Endothelial cell of umbilical vein (primary cell): Measurements from ENCODE around the gene TOP3B. TPM values are rescaled to one million over a fixed set of nuclear protein-coding genes. Genes with fewer than 3 reads are reported as not detected.

Experiments used
- BruUV-seq: library from RNA; stranded (reverse); fragments of 400-500 nt; replicated peaks from 2 replicates; lab custom pipeline; 2021; lab: Mats Ljungman, UMichigan
- CTCF ChIA-PET: fragments of 300-600, 350-600 bp; sonication (Branson Sonifier 250); formaldehyde crosslinking; loops from one replicate; lab custom pipeline; 2021; ENCODE audit warnings: antibody characterized with exemption, inconsistent platforms; lab: Charles Lee
- POLR2A ChIA-PET: fragments of 300-600, 350-600 bp; sonication (Branson Sonifier 250); formaldehyde crosslinking; loops from one replicate; lab custom pipeline; 2021; ENCODE audit warnings: antibody characterized with exemption, inconsistent platforms; lab: Charles Lee
- DNase-seq: peaks from one replicate; pipeline ENCODE4 v3.0.0-alpha.2; 2011; ENCODE audit warnings: low read depth, low spot score
- FAIRE-seq: peaks from 2 replicates; lab custom pipeline; 2011; peaks lifted over from hg19 to GRCh38; lab: Jason Lieb, UNC
- H2AFZ ChIP-seq: 2 replicates; pipeline ENCODE4 v1.6.0; 2012; ENCODE audit warnings: low read depth, low read length, control low read depth, inconsistent platforms
- H3K27ac ChIP-seq: 2 replicates; pipeline ENCODE4 v1.5.1; 2011; ENCODE audit warnings: low read depth, mild to moderate bottlenecking, control low read depth, low read length, moderate library complexity; ENCODE audit not compliant: insufficient read depth
- H3K27me3 ChIP-seq, 2 experiments: 2 replicates each; pipeline versions ENCODE4 v1.6.0 to v1.6.1; 2011; ENCODE audit warnings: low read length in 2 of 2, mixed read lengths in 1 of 2; ENCODE audit not compliant: control insufficient read depth in 2 of 2, insufficient read depth in 2 of 2
- H3K36me3 ChIP-seq, 2 experiments: 2 replicates in 1 of 2; 3 replicates in 1 of 2; pipeline ENCODE4 v1.5.1; 2011; ENCODE audit warnings: low read length in 2 of 2, mild to moderate bottlenecking in 1 of 2, moderate library complexity in 1 of 2; ENCODE audit not compliant: control insufficient read depth in 2 of 2, insufficient read depth in 2 of 2; ENCODE audit errors: extremely low read depth in 1 of 2
- H3K4me1 ChIP-seq: 3 replicates; pipeline ENCODE4 v1.5.1; 2011; ENCODE audit warnings: mild to moderate bottlenecking, low read length; ENCODE audit not compliant: control insufficient read depth, insufficient read depth; ENCODE audit errors: extremely low read depth
- H3K4me2 ChIP-seq: 2 replicates; pipeline ENCODE4 v1.6.1; 2011; ENCODE audit warnings: low read length, control low read depth, mixed read lengths; ENCODE audit not compliant: insufficient read depth
- H3K4me3 ChIP-seq, 3 experiments: fragments of 200-600 bp in 1 of 3; sonication (generic), shearing (Covaris generic) in 1 of 3; replicated peaks in 1 of 3; 2 replicates each; pipeline ENCODE4 v1.5.1; 2011 to 2016; ENCODE audit warnings: control low read depth in 3 of 3, low read length in 3 of 3, mild to moderate bottlenecking in 2 of 3, inconsistent platforms in 1 of 3, low read depth in 1 of 3, moderate library complexity in 1 of 3; ENCODE audit not compliant: insufficient read depth in 1 of 3
- H3K79me2 ChIP-seq: 2 replicates; pipeline ENCODE4 v1.6.0; 2012; ENCODE audit warnings: low read length, inconsistent platforms; ENCODE audit not compliant: control insufficient read depth, insufficient read depth
- H3K9ac ChIP-seq: replicated peaks from 2 replicates; pipeline ENCODE3; 2011; ENCODE audit warnings: low read length, control low read depth; ENCODE audit not compliant: insufficient read depth; ENCODE audit errors: extremely low read depth
- H3K9me1 ChIP-seq: replicated peaks from 3 replicates; pipeline ENCODE4 v1.6.0; 2011; ENCODE audit warnings: mild to moderate bottlenecking, low read length; ENCODE audit not compliant: control insufficient read depth, insufficient read depth; ENCODE audit errors: extremely low read depth
- H3K9me3 ChIP-seq: replicated peaks from 2 replicates; pipeline ENCODE4 v1.5.1; 2012; ENCODE audit warnings: low read length, inconsistent platforms; ENCODE audit not compliant: control insufficient read depth, insufficient read depth
- H4K20me1 ChIP-seq: replicated peaks from 2 replicates; pipeline ENCODE3; 2011; ENCODE audit warnings: mild to moderate bottlenecking, low read length; ENCODE audit not compliant: control insufficient read depth, insufficient read depth; ENCODE audit errors: extremely low read depth
- GATA2 ChIP-seq: IDR thresholded peaks from 2 replicates; pipeline ENCODE4 v1.7.0; 2011; ENCODE audit warnings: low read depth, mild to moderate bottlenecking, moderate library complexity, mixed read lengths, low read length; ENCODE audit not compliant: insufficient read length, insufficient read depth
- MAX ChIP-seq: IDR thresholded peaks from 2 replicates; pipeline ENCODE4 v1.6.1; 2011; ENCODE audit not compliant: insufficient read depth, insufficient read length
- POLR2A ChIP-seq: IDR thresholded peaks from 2 replicates; pipeline ENCODE4 v1.6.1; 2012; ENCODE audit warnings: low read depth, mild to moderate bottlenecking, control low read depth, low read length
- dilution Hi-C: fragments of 300-500 bp; cut with MboI; formaldehyde crosslinking; loops from one replicate; pipeline ENCODE4 v1.15.0; 2019; ENCODE audit warnings: low sequenced_read_pairs; ENCODE audit not compliant: extremely low pct_ligation_motif_present
- intact Hi-C: fragments of 100-400 bp; cut with micrococcal nuclease; formaldehyde crosslinking; loops from one replicate; pipeline ENCODE4 v1.10.0; 2022
- polyA plus RNA-seq, 4 experiments: library from polyadenylated mRNA; depleted of rRNA in 3 of 4; stranded (reverse) in 3 of 4; unstranded in 1 of 4; fragments of >200 nt; gene quantifications; 2 replicates each; pipeline versions ENCODE4 v1.2.1 to v1.2.3, GENCODE V29; 2011 to 2012; ENCODE audit warnings: missing spikeins in 1 of 4
- total RNA-seq: library from RNA; stranded (reverse); gene quantifications from 2 replicates; pipeline ENCODE4 v1.2.3, GENCODE V29; 2021
- TF ChIP-seq, protein P1 (sequence below), 2 donors: IDR thresholded peaks; 1 replicate in 1 of 2; 2 replicates in 1 of 2; pipeline ENCODE4 v1.5.1; 2011; ENCODE audit warnings: low read length in 2 of 2, mild to moderate bottlenecking in 2 of 2, moderate library complexity in 2 of 2, control low read depth in 1 of 2, inconsistent platforms in 1 of 2, low read depth in 1 of 2; ENCODE audit not compliant: insufficient read depth in 1 of 2; ENCODE audit errors: extremely low read depth in 1 of 2

Gene TOP3B
- total and polyA plus RNA-seq, 2 donors (not counting 3 experiments of a cell fraction or from before 2014, with no cell fraction given) = 25.2 to 56.5 TPM

GRCh38 chr22:21960200-21961126 lies 22.1 kb downstream of the TOP3B start:
- Histone ChIP-seq H4K20me1 (no peaks in the 10 kb centered on the region), H3K36me3 (peaks cover 6 to 38% of the 10 kb centered on the region in 2 experiments), H3K9me1 (no peaks in the 10 kb centered on the region), H3K79me2 (no peaks in the 10 kb centered on the region), H2AFZ (no peak overlapping the region), H3K27ac (no peak overlapping the region), H3K27me3 (no peaks in the 10 kb centered on the region), H3K4me1 (no peaks in the 10 kb centered on the region), H3K9me3 (no peaks in the 10 kb centered on the region), H3K4me2 (no peak overlapping the region), H3K9ac (no peak overlapping the region), H3K4me3 (no peak overlapping the region)
- ChIA-PET CTCF (interaction anchor here (1.3 to 3.3 kb wide), 3 partner anchors 12 to 22 kb away, joined by 4 to 15 read pairs (median 7); no protein-coding TSS in a partner anchor), POLR2A (no interaction called here)
- FAIRE-seq = no peak
- intact Hi-C loops (no loop called here), dilution Hi-C loops (no loop called here)
- no peak for DNase-seq
- TF ChIP-seq GATA2 = no peak
- TF ChIP-seq, protein P1, sequence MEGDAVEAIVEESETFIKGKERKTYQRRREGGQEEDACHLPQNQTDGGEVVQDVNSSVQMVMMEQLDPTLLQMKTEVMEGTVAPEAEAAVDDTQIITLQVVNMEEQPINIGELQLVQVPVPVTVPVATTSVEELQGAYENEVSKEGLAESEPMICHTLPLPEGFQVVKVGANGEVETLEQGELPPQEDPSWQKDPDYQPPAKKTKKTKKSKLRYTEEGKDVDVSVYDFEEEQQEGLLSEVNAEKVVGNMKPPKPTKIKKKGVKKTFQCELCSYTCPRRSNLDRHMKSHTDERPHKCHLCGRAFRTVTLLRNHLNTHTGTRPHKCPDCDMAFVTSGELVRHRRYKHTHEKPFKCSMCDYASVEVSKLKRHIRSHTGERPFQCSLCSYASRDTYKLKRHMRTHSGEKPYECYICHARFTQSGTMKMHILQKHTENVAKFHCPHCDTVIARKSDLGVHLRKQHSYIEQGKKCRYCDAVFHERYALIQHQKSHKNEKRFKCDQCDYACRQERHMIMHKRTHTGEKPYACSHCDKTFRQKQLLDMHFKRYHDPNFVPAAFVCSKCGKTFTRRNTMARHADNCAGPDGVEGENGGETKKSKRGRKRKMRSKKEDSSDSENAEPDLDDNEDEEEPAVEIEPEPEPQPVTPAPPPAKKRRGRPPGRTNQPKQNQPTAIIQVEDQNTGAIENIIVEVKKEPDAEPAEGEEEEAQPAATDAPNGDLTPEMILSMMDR (IDR thresholded peaks at IDR 0.05; ENCODE audit: extremely low read depth in 1 of 2, insufficient read depth in 1 of 2, low read depth in 1 of 2, low read length in 2 of 2) = no peak
- no peak for TF ChIP-seq MAX
- no peak for TF ChIP-seq POLR2A
- no TSS peak for BruUV-seq
